ENCODE measurements around the gene CPNE2. TPM values are rescaled to one million over a fixed set of nuclear protein-coding genes. Genes with fewer than 3 reads are reported as not detected.

CPNE2 gene
- polyA plus RNA-seq, 1 donor (not counting 4 experiments of a cell fraction or from before 2014, with no cell fraction given): 26.5 TPM

DNA sequence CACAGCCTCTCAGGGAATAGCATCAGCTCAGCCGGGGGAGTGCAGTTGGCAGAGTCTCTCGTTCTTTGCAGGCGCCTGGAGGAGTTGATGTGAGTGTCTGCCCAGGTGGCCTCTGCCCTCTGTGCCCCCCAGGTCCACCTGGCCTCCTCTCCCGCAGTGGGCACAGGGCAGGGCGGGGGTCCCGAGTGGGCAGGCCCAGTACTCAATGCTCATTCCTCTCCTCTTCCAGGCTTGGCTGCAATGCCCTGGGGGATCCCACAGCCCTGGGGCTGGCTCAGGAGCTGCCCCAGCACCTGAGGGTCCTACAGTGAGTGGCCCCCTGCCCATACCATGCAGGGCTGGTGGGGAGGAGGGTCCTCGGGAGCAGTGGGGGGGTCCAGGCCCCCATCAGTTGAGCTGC is 14.7 kb upstream of the CPNE2 start:
- FAIRE-seq: no peak
- H3K4me3 ChIP-seq (ENCODE audit: control insufficient read depth in 2 of 3, extremely low read depth in 1 of 3, insufficient read depth in 2 of 3, low read depth in 1 of 3, low read length in 3 of 3): no peak overlapping the region

GRCh38 chr16:57081744-57082143 is 10.6 kb upstream of the CPNE2 start:
- TF ChIP-seq, protein P1, sequence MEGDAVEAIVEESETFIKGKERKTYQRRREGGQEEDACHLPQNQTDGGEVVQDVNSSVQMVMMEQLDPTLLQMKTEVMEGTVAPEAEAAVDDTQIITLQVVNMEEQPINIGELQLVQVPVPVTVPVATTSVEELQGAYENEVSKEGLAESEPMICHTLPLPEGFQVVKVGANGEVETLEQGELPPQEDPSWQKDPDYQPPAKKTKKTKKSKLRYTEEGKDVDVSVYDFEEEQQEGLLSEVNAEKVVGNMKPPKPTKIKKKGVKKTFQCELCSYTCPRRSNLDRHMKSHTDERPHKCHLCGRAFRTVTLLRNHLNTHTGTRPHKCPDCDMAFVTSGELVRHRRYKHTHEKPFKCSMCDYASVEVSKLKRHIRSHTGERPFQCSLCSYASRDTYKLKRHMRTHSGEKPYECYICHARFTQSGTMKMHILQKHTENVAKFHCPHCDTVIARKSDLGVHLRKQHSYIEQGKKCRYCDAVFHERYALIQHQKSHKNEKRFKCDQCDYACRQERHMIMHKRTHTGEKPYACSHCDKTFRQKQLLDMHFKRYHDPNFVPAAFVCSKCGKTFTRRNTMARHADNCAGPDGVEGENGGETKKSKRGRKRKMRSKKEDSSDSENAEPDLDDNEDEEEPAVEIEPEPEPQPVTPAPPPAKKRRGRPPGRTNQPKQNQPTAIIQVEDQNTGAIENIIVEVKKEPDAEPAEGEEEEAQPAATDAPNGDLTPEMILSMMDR (optimal IDR thresholded peaks at IDR 0.05 in 1 of 3, IDR thresholded peaks at IDR 0.05 in 1 of 3, conservative IDR thresholded peaks at IDR 0.05 in 1 of 3; ENCODE audit: extremely low read depth in 1 of 3, insufficient read depth in 2 of 3, low read length in 3 of 3): no peak
- no peak for TF ChIP-seq EZH2 (IDR thresholded peaks at IDR 0.05; ENCODE audit: low read length)
- no peaks in the 10 kb centered on the region for H4K20me1 ChIP-seq (ENCODE audit: control insufficient read depth, extremely low read depth, insufficient read depth, low read length)
- H2AFZ ChIP-seq (ENCODE audit: control insufficient read depth, low read length): no peak overlapping the region
- dilution Hi-C loops (cut with MboI; ENCODE audit: extremely low pct_ligation_motif_present, low sequenced_read_pairs): no loop called here
- no peaks in the 10 kb centered on the region for H3K4me1 ChIP-seq (ENCODE audit: control insufficient read depth, extremely low read depth, insufficient read depth, low read length)
- no peak overlapping the region for H3K27ac ChIP-seq (ENCODE audit: control insufficient read depth, insufficient read depth, low read length)
- H3K9me1 ChIP-seq (ENCODE audit: control insufficient read depth, extremely low read depth, insufficient read depth, low read length): no peaks in the 10 kb centered on the region
- H3K36me3 ChIP-seq (ENCODE audit: control insufficient read depth in 2 of 2, extremely low read depth in 1 of 2, insufficient read depth in 2 of 2, low read length in 2 of 2): no peaks in the 10 kb centered on the region
- no peaks in the 10 kb centered on the region for H3K79me2 ChIP-seq (ENCODE audit: control insufficient read depth, insufficient read depth, low read length)
- no peak overlapping the region for H3K9ac ChIP-seq (ENCODE audit: control insufficient read depth, extremely low read depth, insufficient read depth, low read length)
- FAIRE-seq: no peak
- no peaks in the 10 kb centered on the region for H3K9me3 ChIP-seq (ENCODE audit: control insufficient read depth, low read depth, low read length)
- H3K4me3 ChIP-seq (ENCODE audit: control insufficient read depth in 2 of 3, extremely low read depth in 1 of 3, insufficient read depth in 2 of 3, low read depth in 1 of 3, low read length in 3 of 3): no peak overlapping the region
- DNase-seq (ENCODE audit: low read depth, low spot score): no peak
- no peak overlapping the region for H3K4me2 ChIP-seq (ENCODE audit: control insufficient read depth, extremely low read depth, insufficient read depth, low read depth, low read length)
- H3K27me3 ChIP-seq (ENCODE audit: control insufficient read depth, extremely low read depth, insufficient read depth, low read length): no peaks in the 10 kb centered on the region

More for the DNA sequence above, 14.7 kb upstream of the CPNE2 start:
- Histone ChIP-seq H3K36me3 (ENCODE audit: control insufficient read depth in 2 of 2, extremely low read depth in 1 of 2, insufficient read depth in 2 of 2, low read length in 2 of 2) (no peaks in the 10 kb centered on the region), H3K27ac (ENCODE audit: control insufficient read depth, insufficient read depth, low read length) (no peak overlapping the region), H3K4me2 (ENCODE audit: control insufficient read depth, extremely low read depth, insufficient read depth, low read depth, low read length) (no peak overlapping the region), H3K9me1 (ENCODE audit: control insufficient read depth, extremely low read depth, insufficient read depth, low read length) (no peaks in the 10 kb centered on the region), H3K27me3 (ENCODE audit: control insufficient read depth, extremely low read depth, insufficient read depth, low read length) (no peaks in the 10 kb centered on the region), H3K79me2 (ENCODE audit: control insufficient read depth, insufficient read depth, low read length) (no peaks in the 10 kb centered on the region), H3K9me3 (ENCODE audit: control insufficient read depth, low read depth, low read length) (no peaks in the 10 kb centered on the region), H3K9ac (ENCODE audit: control insufficient read depth, extremely low read depth, insufficient read depth, low read length) (no peak overlapping the region), H4K20me1 (ENCODE audit: control insufficient read depth, extremely low read depth, insufficient read depth, low read length) (no peaks in the 10 kb centered on the region), H3K4me1 (ENCODE audit: control insufficient read depth, extremely low read depth, insufficient read depth, low read length) (no peaks in the 10 kb centered on the region), H2AFZ (ENCODE audit: control insufficient read depth, low read length) (no peak overlapping the region)
- dilution Hi-C loops (cut with MboI; ENCODE audit: extremely low pct_ligation_motif_present, low sequenced_read_pairs): no loop called here
- no peak for TF ChIP-seq EZH2 (IDR thresholded peaks at IDR 0.05; ENCODE audit: low read length)
- TF ChIP-seq, protein P1 (optimal IDR thresholded peaks at IDR 0.05 in 1 of 3, IDR thresholded peaks at IDR 0.05 in 1 of 3, conservative IDR thresholded peaks at IDR 0.05 in 1 of 3; ENCODE audit: extremely low read depth in 1 of 3, insufficient read depth in 2 of 3, low read length in 3 of 3): no peak
- DNase-seq (ENCODE audit: low read depth, low spot score): no peak

Measured in keratinocyte (primary cell).